H9 (cell line): ENCODE measurements around the gene PRKCA. TPM values are rescaled to one million over a fixed set of nuclear protein-coding genes. Genes with fewer than 3 reads are reported as not detected.

ENCODE experiments used
- DNase-seq: peaks from one replicate; pipeline ENCODE4 v3.0.0-alpha.2; 2017
- H2AFZ ChIP-seq: one replicate; pipeline ENCODE4 v1.6.1; 2013; ENCODE audit warnings: mild to moderate bottlenecking, low read length, control low read depth, moderate library complexity
- H2AK5ac ChIP-seq: 2 replicates; pipeline ENCODE4 v1.6.1; 2013; ENCODE audit warnings: low read length, control low read depth, mixed read lengths; ENCODE audit not compliant: insufficient read length
- H2BK120ac ChIP-seq: one replicate; pipeline ENCODE4 v1.6.1; 2013; ENCODE audit warnings: low read depth, mild to moderate bottlenecking, low read length, control low read depth, inconsistent platforms; ENCODE audit not compliant: poor library complexity, severe bottlenecking
- H2BK12ac ChIP-seq: 2 replicates; pipeline ENCODE4 v1.6.1; 2013; ENCODE audit warnings: low read length, control low read depth, mixed read lengths, low read depth; ENCODE audit not compliant: insufficient read length
- H2BK15ac ChIP-seq: 2 replicates; pipeline ENCODE4 v1.6.1; 2013; ENCODE audit warnings: low read depth, low read length, control low read depth
- H2BK20ac ChIP-seq: one replicate; pipeline ENCODE4 v1.6.1; 2013; ENCODE audit warnings: low read depth, mild to moderate bottlenecking, low read length, control low read depth, inconsistent platforms; ENCODE audit not compliant: poor library complexity, severe bottlenecking
- H2BK5ac ChIP-seq: 2 replicates; pipeline ENCODE4 v1.6.1; 2013; ENCODE audit warnings: low read length, control low read depth, mixed read lengths; ENCODE audit not compliant: insufficient read length
- H3K14ac ChIP-seq: 2 replicates; pipeline ENCODE4 v1.6.1; 2013; ENCODE audit warnings: low read length, control low read depth; ENCODE audit not compliant: insufficient read depth
- H3K18ac ChIP-seq: 2 replicates; pipeline ENCODE4 v1.6.1; 2013; ENCODE audit warnings: low read depth, mild to moderate bottlenecking, mixed read lengths, low read length, control low read depth; ENCODE audit not compliant: insufficient read length
- H3K23ac ChIP-seq: 2 replicates; pipeline ENCODE4 v1.6.1; 2013; ENCODE audit warnings: low read length, control low read depth, mixed read lengths, low read depth; ENCODE audit not compliant: insufficient read length
- H3K23me2 ChIP-seq: 2 replicates; pipeline ENCODE4 v1.6.1; 2013; ENCODE audit warnings: low read depth, mild to moderate bottlenecking, mixed read lengths, low read length, control low read depth; ENCODE audit not compliant: insufficient read length, poor library complexity, severe bottlenecking
- H3K27ac ChIP-seq: 2 replicates; pipeline ENCODE4 v1.5.1; 2013; ENCODE audit warnings: low read length, control low read depth, mixed read lengths, low read depth; ENCODE audit not compliant: insufficient read length
- H3K27me3 ChIP-seq: 2 replicates; pipeline ENCODE4 v1.6.1; 2013; ENCODE audit warnings: low read length, control low read depth, inconsistent platforms; ENCODE audit not compliant: insufficient read depth
- H3K4ac ChIP-seq: 2 replicates; pipeline ENCODE4 v1.6.1; 2013; ENCODE audit warnings: low read depth, mild to moderate bottlenecking, control low read depth, inconsistent platforms, low read length, moderate library complexity
- H3K4me1 ChIP-seq: 2 replicates; pipeline ENCODE4 v1.6.1; 2013; ENCODE audit warnings: low read length, control low read depth, inconsistent platforms; ENCODE audit not compliant: insufficient read depth
- H3K4me2 ChIP-seq: 2 replicates; pipeline ENCODE4 v1.6.1; 2013; ENCODE audit warnings: low read length, control low read depth, mixed read lengths; ENCODE audit not compliant: insufficient read length, insufficient read depth
- H3K56ac ChIP-seq: 2 replicates; pipeline ENCODE4 v1.6.1; 2013; ENCODE audit warnings: low read depth, mild to moderate bottlenecking, mixed read lengths, low read length, control low read depth; ENCODE audit not compliant: insufficient read length
- H3K79me1 ChIP-seq: 2 replicates; pipeline ENCODE4 v1.6.1; 2013; ENCODE audit warnings: low read depth, mild to moderate bottlenecking, moderate library complexity, low read length, control low read depth, inconsistent platforms; ENCODE audit not compliant: insufficient read depth, poor library complexity, severe bottlenecking
- H3K79me2 ChIP-seq: 2 replicates; pipeline ENCODE4 v1.6.1; 2013; ENCODE audit warnings: low read length, control low read depth, inconsistent platforms; ENCODE audit not compliant: insufficient read depth
- H3K9ac ChIP-seq: 2 replicates; pipeline ENCODE4 v1.6.1; 2013; ENCODE audit warnings: low read length, control low read depth, mixed read lengths; ENCODE audit not compliant: insufficient read length; ENCODE audit errors: extremely low read depth
- H3K9me3 ChIP-seq: one replicate; pipeline ENCODE4 v1.6.1; 2013; ENCODE audit warnings: low read depth, low read length, inconsistent platforms; ENCODE audit not compliant: control insufficient read depth
- H3T11ph ChIP-seq: one replicate; pipeline ENCODE4 v1.6.1; 2013; ENCODE audit warnings: mild to moderate bottlenecking, low read length, control low read depth, inconsistent platforms
- H4K20me1 ChIP-seq: one replicate; pipeline ENCODE4 v1.6.1; 2013; ENCODE audit not compliant: control insufficient read depth, insufficient read length, insufficient read depth
- H4K5ac ChIP-seq: 2 replicates; pipeline ENCODE4 v1.6.1; 2013; ENCODE audit warnings: low read depth, mild to moderate bottlenecking, mixed read lengths, low read length, control low read depth; ENCODE audit not compliant: insufficient read length
- H4K8ac ChIP-seq: replicated peaks from 2 replicates; pipeline ENCODE4 v1.6.1; 2013; ENCODE audit warnings: low read length, control low read depth, mixed read lengths, low read depth; ENCODE audit not compliant: insufficient read length
- H4K91ac ChIP-seq: 2 replicates; pipeline ENCODE4 v1.6.1; 2013; ENCODE audit warnings: low read depth, mild to moderate bottlenecking, moderate library complexity, mixed read lengths, low read length, control low read depth; ENCODE audit not compliant: insufficient read length
- H3K27ac Mint-ChIP-seq, 3 experiments: 2 replicates in 2 of 3; 3 replicates in 1 of 3; pipeline ENCODE4 v1.8.0; 2020 to 2021; ENCODE audit warnings: mixed read lengths in 3 of 3, mild to moderate bottlenecking in 1 of 3, moderate library complexity in 1 of 3
- H3K27me3 Mint-ChIP-seq: 2 replicates; pipeline ENCODE4 v1.8.0; 2021; ENCODE audit warnings: low read depth, mild to moderate bottlenecking, moderate library complexity, mixed read lengths
- H3K36me3 Mint-ChIP-seq, 3 experiments: 2 replicates in 2 of 3; 3 replicates in 1 of 3; pipeline ENCODE4 v1.8.0; 2020 to 2021; ENCODE audit warnings: low read depth in 3 of 3, mixed read lengths in 3 of 3; ENCODE audit not compliant: insufficient read depth in 1 of 3
- H3K4me1 Mint-ChIP-seq, 2 experiments: 2 replicates each; pipeline ENCODE4 v1.8.0; 2020; ENCODE audit warnings: mixed read lengths in 2 of 2
- H3K4me3 Mint-ChIP-seq, 2 experiments: 2 replicates in 1 of 2; 3 replicates in 1 of 2; pipeline ENCODE4 v1.8.0; 2020 to 2021; ENCODE audit warnings: mild to moderate bottlenecking in 2 of 2, mixed read lengths in 2 of 2, moderate library complexity in 1 of 2
- H3K9me3 Mint-ChIP-seq, 2 experiments: 2 replicates in 1 of 2; 3 replicates in 1 of 2; pipeline ENCODE4 v1.8.0; 2020; ENCODE audit warnings: mild to moderate bottlenecking in 2 of 2, mixed read lengths in 2 of 2, moderate library complexity in 1 of 2
- CTCF ChIP-seq: fragments of 200-600 bp; sonication (generic); conservative IDR thresholded peaks from 3 replicates; pipeline ENCODE4 v1.8.0; 2021; ENCODE audit warnings: antibody characterized with exemption, mild to moderate bottlenecking
- WGBS: extraction: QIAGEN DNeasy Blood & Tissue Kit; methylation state at CpG from one replicate; pipeline ENCODE4 v1.1.7; 2013; ENCODE audit warnings: missing lambda C conversion rate, low lambda C conversion rate, mixed read lengths; ENCODE audit not compliant: insufficient read length; ENCODE audit errors: extremely low coverage; 5-methylcytosine and 5-hydroxymethylcytosine counted together
- total RNA-seq: library from RNA; stranded (reverse); gene quantifications from 2 replicates; pipeline ENCODE4 v1.2.1, GENCODE V29; 2021

The PRKCA gene
- total RNA-seq, 1 experiment from 2014 or later, result 10.5 TPM

- no peak overlapping the region for H3K27ac ChIP-seq
- H3K4me1 ChIP-seq, result no peaks in the 10 kb centered on the region
- H3K23ac ChIP-seq, result no peak overlapping the region
- H3K9ac ChIP-seq, result no peak overlapping the region
- Mint-ChIP-seq H3K27ac (no peak overlapping the region), H3K27me3 (peaks cover 7% of the 10 kb centered on the region), H3K36me3 (peaks cover 2 to 9% (median 3%) of the 10 kb centered on the region in 3 experiments; a peak in 6 of 7 replicates), H3K4me1 (peaks cover 0 to 6% of the 10 kb centered on the region in 2 experiments; a peak in 1 of 4 replicates), H3K4me3 (no peak overlapping the region), H3K9me3 (peaks cover 21 to 26% of the 10 kb centered on the region in 2 experiments)
- H3K4me2 ChIP-seq, result no peak overlapping the region
- no peak for TF ChIP-seq CTCF
- no peak overlapping the region for H3K4ac ChIP-seq
- no peak overlapping the region for H3K14ac ChIP-seq
- no peak overlapping the region for H2BK120ac ChIP-seq
- H3K9me3 ChIP-seq, result no peaks in the 10 kb centered on the region
- no peaks in the 10 kb centered on the region for H3K27me3 ChIP-seq
- H2BK5ac ChIP-seq, result no peak overlapping the region
- H3K56ac ChIP-seq, result no peak overlapping the region
- H2BK12ac ChIP-seq, result no peak overlapping the region
- H4K20me1 ChIP-seq, result no peaks in the 10 kb centered on the region
- H3T11ph ChIP-seq, result no peak overlapping the region
- WGBS, result no CpG with 5 or more reads among the region's 3 CpGs
- no peak overlapping the region for H2BK15ac ChIP-seq
- no peaks in the 10 kb centered on the region for H3K79me1 ChIP-seq
- H3K79me2 ChIP-seq, result no peaks in the 10 kb centered on the region
- H2AK5ac ChIP-seq, result no peak overlapping the region
- H4K8ac ChIP-seq, result no peak overlapping the region
- no peak overlapping the region for H3K18ac ChIP-seq
- H3K23me2 ChIP-seq, result no peaks in the 10 kb centered on the region
- no peak overlapping the region for H2AFZ ChIP-seq
- no peak overlapping the region for H4K91ac ChIP-seq
- no peak for DNase-seq
- H2BK20ac ChIP-seq, result no peak overlapping the region
- H4K5ac ChIP-seq, result no peak overlapping the region
Observed at GRCh38 chr17:66847704-66848103, 545.3 kb downstream of the PRKCA start.
